NT2/D1 (cell line): ENCODE data around the gene PLA2G2C.

Source experiments
- SUZ12 ChIP-seq: IDR thresholded peaks from 2 replicates; pipeline ENCODE4 v1.6.1; 2011; ENCODE audit not compliant: insufficient read length, insufficient read depth; ENCODE audit errors: extremely low read depth
- YY1 ChIP-seq: IDR thresholded peaks from 2 replicates; pipeline ENCODE4 v1.6.1; 2011; ENCODE audit not compliant: insufficient read length, insufficient read depth
- ZNF274 ChIP-seq: IDR thresholded peaks from 2 replicates; pipeline ENCODE4 v1.6.1; 2011; ENCODE audit warnings: mild to moderate bottlenecking, low read depth, low read length

GRCh38 chr1:20134995-20135394 is 51.3 kb downstream of the PLA2G2C start:
- TF ChIP-seq YY1 (no peak), ZNF274 (no peak), SUZ12 (no peak)
